CD4-positive, alpha-beta T cell treated with Interleukin-15 for 4 hours (primary cell): ENCODE results near the gene CCDC126.
"Not testable (repeated sequence)": the region's sequence is repeated elsewhere in the genome, so short reads cannot be mapped to it uniquely, and the experiment has no call there.

ENCODE experiments used
- DNase-seq: peaks from one replicate; pipeline ENCODE4 v3.0.0-alpha.2; 2020; ENCODE audit warnings: low spot score

CCDC126 gene

GRCh38 chr7:23597094-23598091 is at the start of gene CCDC126:
CCDC126 (plus strand) TSS chr7:23597382; CDS start chr7:23611316, 13,934 bp downstream.
- peak; percentile 79 for DNase-seq

- no peak for DNase-seq
Measured at GRCh38 chr7:23547662-23548061, 49.5 kb upstream of the CCDC126 start.

- DNase-seq, result no peak
Measured at GRCh38 chr7:23558303-23558702, 38.9 kb upstream of the CCDC126 start.

- peak; percentile 65 for DNase-seq
Measured at GRCh38 chr7:23570592-23571200, 26.5 kb upstream of the CCDC126 start.

GRCh38 chr7:23581975-23582374 is 15.2 kb upstream of the CCDC126 start:
- DNase-seq, result not testable (repeated sequence)

GRCh38 chr7:23585304-23585703 is 11.9 kb upstream of the CCDC126 start:
- DNase-seq, result not testable (repeated sequence)

- DNase-seq, result no peak
Measured at GRCh38 chr7:23586159-23586558, 11.0 kb upstream of the CCDC126 start.

GRCh38 chr7:23590529-23590928 is 6.7 kb upstream of the CCDC126 start:
- no peak for DNase-seq

- DNase-seq, result no peak
Measured at GRCh38 chr7:23593706-23594105, 3.5 kb upstream of the CCDC126 start.

- peak; percentile 6 for DNase-seq
Measured at GRCh38 chr7:23594879-23595604, 2.1 kb upstream of the CCDC126 start.

GRCh38 chr7:23598296-23598695 is 1.1 kb downstream of the CCDC126 start:
- DNase-seq, result no peak

- no peak for DNase-seq
Measured at GRCh38 chr7:23600236-23600635, 3.1 kb downstream of the CCDC126 start.

GRCh38 chr7:23603632-23604295 is 6.6 kb downstream of the CCDC126 start:
- no peak for DNase-seq

- no peak for DNase-seq
Measured at GRCh38 chr7:23604296-23604640, 7.1 kb downstream of the CCDC126 start.

- DNase-seq, result no peak
Measured at GRCh38 chr7:23607130-23607529, 9.9 kb downstream of the CCDC126 start.

- DNase-seq, result no peak
Measured at GRCh38 chr7:23607866-23608265, 10.7 kb downstream of the CCDC126 start.

- no peak for DNase-seq
Measured at GRCh38 chr7:23615331-23615730, 18.1 kb downstream of the CCDC126 start.

- no peak for DNase-seq
Measured at GRCh38 chr7:23616593-23616992, 19.4 kb downstream of the CCDC126 start.

- DNase-seq, result no peak
Measured at GRCh38 chr7:23617482-23617881, 20.3 kb downstream of the CCDC126 start.

GRCh38 chr7:23618241-23618640 is 21.1 kb downstream of the CCDC126 start:
- DNase-seq, result no peak

- DNase-seq, result no peak
Measured at GRCh38 chr7:23619141-23619540, 22.0 kb downstream of the CCDC126 start.

- DNase-seq, result no peak
Measured at GRCh38 chr7:23622506-23622925, 25.3 kb downstream of the CCDC126 start.
